Large intestine (tissue), 3 donors: Measurements from ENCODE around the gene FBLN5. TPM values are rescaled to one million over a fixed set of nuclear protein-coding genes. Genes with fewer than 3 reads are reported as not detected.
"Not testable (repeated sequence)": the region's sequence is repeated elsewhere in the genome, so short reads cannot be mapped to it uniquely, and the experiment has no call there.

ENCODE experiments used
- DNase-seq, 2 donors: peaks; one replicate each; pipeline versions ENCODE4 v3.0.0 to v3.0.0-alpha.2; 2013
- H3K27ac ChIP-seq: one replicate; pipeline ENCODE4 v1.5.1; 2013; ENCODE audit warnings: low read length
- H3K27me3 ChIP-seq: 2 replicates; pipeline ENCODE4 v1.6.1; 2013; ENCODE audit warnings: low read length; ENCODE audit not compliant: control insufficient read depth, insufficient read depth
- H3K36me3 ChIP-seq: 2 replicates; pipeline ENCODE4 v1.6.1; 2013; ENCODE audit warnings: low read length; ENCODE audit not compliant: control insufficient read depth, insufficient read depth
- H3K4me1 ChIP-seq: one replicate; pipeline ENCODE4 v1.6.1; 2013; ENCODE audit warnings: low read length; ENCODE audit not compliant: control insufficient read depth, insufficient read depth
- H3K4me3 ChIP-seq: one replicate; pipeline ENCODE4 v1.5.1; 2013; ENCODE audit warnings: low read length
- H3K9me3 ChIP-seq: one replicate; pipeline ENCODE4 v1.6.1; 2013; ENCODE audit warnings: mild to moderate bottlenecking, low read depth, low read length, moderate library complexity; ENCODE audit not compliant: control insufficient read depth
- WGBS: methylation state at CpG from one replicate; pipeline ENCODE4 v1.1.5; 2013; ENCODE audit warnings: low lambda C conversion rate; ENCODE audit not compliant: insufficient coverage; 5-methylcytosine and 5-hydroxymethylcytosine counted together
- polyA plus RNA-seq: library from polyadenylated mRNA; unstranded; fragments of 120-200 nt; gene quantifications from one replicate; pipeline ENCODE4 v1.2.1, GENCODE V29; 2013

Gene FBLN5
- polyA plus RNA-seq, 1 donor, result 63.2 TPM

DNA sequence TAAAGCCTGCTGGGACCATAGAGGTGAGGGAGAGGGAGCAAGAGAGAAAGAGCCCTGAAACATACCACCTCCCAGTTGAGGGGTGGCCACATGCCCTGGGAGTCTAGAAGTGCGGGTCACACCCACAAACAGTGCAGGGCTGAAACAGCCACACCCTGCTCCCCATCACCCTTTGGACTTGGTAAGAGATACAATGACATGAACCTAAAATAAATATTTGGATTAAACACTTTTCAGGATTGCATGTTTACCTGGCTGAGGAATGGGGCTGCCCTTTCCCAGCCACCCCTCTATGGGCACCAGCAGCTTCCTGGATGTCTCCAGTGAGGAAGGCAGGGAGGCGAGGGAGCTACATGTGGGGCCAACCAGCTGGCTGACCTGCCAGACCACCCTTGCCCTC, 41.1 kb downstream of the FBLN5 start:
- Histone ChIP-seq H3K9me3 (no peaks in the 10 kb centered on the region), H3K27me3 (no peaks in the 10 kb centered on the region), H3K4me1 (no peaks in the 10 kb centered on the region), H3K27ac (no peak overlapping the region), H3K36me3 (no peaks in the 10 kb centered on the region), H3K4me3 (no peak overlapping the region)
- no CpG with 5 or more reads among the region's 2 CpGs for WGBS
- no peak for DNase-seq

GRCh38 chr14:91904956-91905645, 42.4 kb downstream of the FBLN5 start:
- H3K27ac ChIP-seq, result no peak overlapping the region
- no CpG with 5 or more reads among the region's 9 CpGs for WGBS
- no peaks in the 10 kb centered on the region for H3K9me3 ChIP-seq
- no peak for DNase-seq
- H3K4me3 ChIP-seq, result no peak overlapping the region
- no peaks in the 10 kb centered on the region for H3K27me3 ChIP-seq
- H3K36me3 ChIP-seq, result no peaks in the 10 kb centered on the region
- no peaks in the 10 kb centered on the region for H3K4me1 ChIP-seq

- H3K9me3 ChIP-seq, result no peaks in the 10 kb centered on the region
- H3K4me3 ChIP-seq, result no peak overlapping the region
- no peaks in the 10 kb centered on the region for H3K36me3 ChIP-seq
- WGBS, result no CpG with 5 or more reads among the region's 8 CpGs
- DNase-seq, result no peak
- H3K27me3 ChIP-seq, result no peaks in the 10 kb centered on the region
- no peak overlapping the region for H3K27ac ChIP-seq
- H3K4me1 ChIP-seq, result no peaks in the 10 kb centered on the region
Observed at GRCh38 chr14:91904483-91904882, 43.0 kb downstream of the FBLN5 start.

GRCh38 chr14:91903070-91903469, 44.4 kb downstream of the FBLN5 start:
- Histone ChIP-seq H3K4me1 (no peaks in the 10 kb centered on the region), H3K36me3 (no peaks in the 10 kb centered on the region), H3K4me3 (no peak overlapping the region), H3K27me3 (no peaks in the 10 kb centered on the region), H3K27ac (no peak overlapping the region), H3K9me3 (no peaks in the 10 kb centered on the region)
- DNase-seq, result no peak
- WGBS, result no CpG with 5 or more reads among the region's 2 CpGs

GRCh38 chr14:91902336-91902735, 45.2 kb downstream of the FBLN5 start:
- no peak for DNase-seq
- Histone ChIP-seq H3K4me1 (no peaks in the 10 kb centered on the region), H3K27ac (no peak overlapping the region), H3K4me3 (no peak overlapping the region), H3K36me3 (no peaks in the 10 kb centered on the region), H3K27me3 (no peaks in the 10 kb centered on the region), H3K9me3 (no peaks in the 10 kb centered on the region)
- WGBS, result 100% methylated on average over 1 of the region's 3 CpGs

GRCh38 chr14:91901449-91902226, 45.9 kb downstream of the FBLN5 start:
- H3K27me3 ChIP-seq, result no peaks in the 10 kb centered on the region
- no peaks in the 10 kb centered on the region for H3K4me1 ChIP-seq
- no peaks in the 10 kb centered on the region for H3K9me3 ChIP-seq
- no peak overlapping the region for H3K27ac ChIP-seq
- no peak for DNase-seq
- no peaks in the 10 kb centered on the region for H3K36me3 ChIP-seq
- no peak overlapping the region for H3K4me3 ChIP-seq
- no CpG with 5 or more reads among the region's 9 CpGs for WGBS

- no CpG with 5 or more reads among the region's 4 CpGs for WGBS
- Histone ChIP-seq H3K9me3 (no peaks in the 10 kb centered on the region), H3K4me1 (no peaks in the 10 kb centered on the region), H3K27ac (no peak overlapping the region), H3K27me3 (no peaks in the 10 kb centered on the region), H3K36me3 (no peaks in the 10 kb centered on the region), H3K4me3 (no peak overlapping the region)
- no peak for DNase-seq
Observed at GRCh38 chr14:91899806-91900205, 47.7 kb downstream of the FBLN5 start.

DNA sequence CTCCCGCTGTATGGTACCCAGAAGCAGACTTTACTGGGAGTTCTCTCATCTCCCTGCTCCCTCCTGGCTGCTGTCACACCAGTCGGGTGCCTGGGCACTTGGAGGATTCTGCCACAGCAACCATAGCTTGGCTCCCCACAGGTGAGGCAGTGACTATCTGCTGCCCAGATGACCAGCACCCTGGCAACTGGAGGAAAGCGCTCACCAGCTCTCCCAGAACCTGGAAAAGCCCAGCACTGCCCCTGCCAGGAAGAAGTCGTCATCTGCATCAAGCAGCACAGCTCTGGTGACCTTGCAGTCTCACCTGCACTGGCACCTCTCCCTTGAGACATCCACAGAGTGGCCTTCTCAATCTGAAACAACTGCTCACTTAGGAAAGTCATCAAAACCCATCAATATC, 48.3 kb downstream of the FBLN5 start:
- Histone ChIP-seq H3K9me3 (no peaks in the 10 kb centered on the region), H3K4me1 (no peaks in the 10 kb centered on the region), H3K27me3 (no peaks in the 10 kb centered on the region), H3K4me3 (no peak overlapping the region), H3K27ac (no peak overlapping the region), H3K36me3 (no peaks in the 10 kb centered on the region)
- no CpG with 5 or more reads among the region's 4 CpGs for WGBS
- no peak for DNase-seq

DNA sequence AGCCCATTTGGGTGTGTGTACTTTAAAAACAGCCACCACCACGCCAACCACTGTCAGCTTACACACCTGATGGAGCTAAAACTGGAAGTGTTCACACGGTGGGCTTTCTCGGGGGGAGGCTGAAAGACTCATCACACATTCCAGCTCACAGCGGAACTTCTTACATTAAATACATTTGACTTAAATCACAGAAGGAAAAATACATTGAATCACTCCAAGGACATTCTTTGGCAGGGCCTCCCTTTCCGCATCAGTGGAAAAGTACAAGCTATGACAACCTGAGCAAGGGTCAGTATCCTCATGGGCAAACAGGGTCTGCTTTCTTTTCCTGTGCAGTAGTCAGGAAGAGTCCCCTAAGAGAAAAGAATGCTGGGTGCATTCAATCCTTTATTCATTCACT, 49.1 kb downstream of the FBLN5 start:
- WGBS, result no CpG with 5 or more reads among the region's 5 CpGs
- DNase-seq, result no peak
- Histone ChIP-seq H3K27ac (no peak overlapping the region), H3K4me3 (no peak overlapping the region), H3K27me3 (no peaks in the 10 kb centered on the region), H3K4me1 (no peaks in the 10 kb centered on the region), H3K36me3 (no peaks in the 10 kb centered on the region), H3K9me3 (no peaks in the 10 kb centered on the region)

- not testable (repeated sequence) for H3K27me3 ChIP-seq, H3K9me3 ChIP-seq, H3K4me1 ChIP-seq, DNase-seq, H3K4me3 ChIP-seq, H3K27ac ChIP-seq, H3K36me3 ChIP-seq
- 100% methylated on average over 1 of the region's 5 CpGs for WGBS
Observed at GRCh38 chr14:91897716-91898115, 49.8 kb downstream of the FBLN5 start.
